ENCODE results near the gene LMF1. TPM values are rescaled to one million over a fixed set of nuclear protein-coding genes. Genes with fewer than 3 reads are reported as not detected.

LMF1 gene
- total RNA-seq, 1 donor from 2014 or later: 26.2 TPM

DNA sequence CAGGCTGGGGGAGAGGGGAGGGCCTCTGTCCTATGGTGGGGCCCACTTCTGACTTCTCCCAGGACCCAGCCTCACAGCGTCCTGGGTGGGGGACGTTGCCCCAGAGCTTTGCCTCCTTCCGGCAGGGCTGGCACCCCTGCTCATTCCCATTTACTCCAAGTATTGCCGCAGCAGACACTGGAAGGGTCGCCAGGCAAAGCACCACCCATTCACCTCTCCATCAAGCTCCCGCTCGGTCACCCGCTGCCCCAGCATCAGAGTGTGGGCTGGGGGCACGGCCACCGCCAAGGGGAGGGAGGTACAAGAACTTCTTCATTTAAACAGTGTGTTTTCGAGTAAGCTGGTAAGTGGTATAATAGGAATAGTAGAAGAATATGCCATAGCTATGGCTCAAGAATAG, 117.5 kb downstream of the LMF1 start:
- H3K27me3 Mint-ChIP-seq: no peaks in the 10 kb centered on the region
- no peak overlapping the region for H3K4me3 Mint-ChIP-seq (ENCODE audit: low read depth)
- H3K4me1 Mint-ChIP-seq (ENCODE audit: low read depth): no peaks in the 10 kb centered on the region
- peaks cover 16% of the 10 kb centered on the region for H3K9me3 Mint-ChIP-seq (ENCODE audit: low read depth)
- H3K27ac Mint-ChIP-seq: peak overlapping the region; percentile 42
- TF ChIP-seq CTCF (IDR thresholded peaks at IDR 0.05; ENCODE audit: unreplicated experiment): no peak
- H3K36me3 Mint-ChIP-seq (ENCODE audit: insufficient read depth): peaks cover 20% of the 10 kb centered on the region
- no peak for DNase-seq (ENCODE audit: low spot score, unreplicated experiment)

DNA sequence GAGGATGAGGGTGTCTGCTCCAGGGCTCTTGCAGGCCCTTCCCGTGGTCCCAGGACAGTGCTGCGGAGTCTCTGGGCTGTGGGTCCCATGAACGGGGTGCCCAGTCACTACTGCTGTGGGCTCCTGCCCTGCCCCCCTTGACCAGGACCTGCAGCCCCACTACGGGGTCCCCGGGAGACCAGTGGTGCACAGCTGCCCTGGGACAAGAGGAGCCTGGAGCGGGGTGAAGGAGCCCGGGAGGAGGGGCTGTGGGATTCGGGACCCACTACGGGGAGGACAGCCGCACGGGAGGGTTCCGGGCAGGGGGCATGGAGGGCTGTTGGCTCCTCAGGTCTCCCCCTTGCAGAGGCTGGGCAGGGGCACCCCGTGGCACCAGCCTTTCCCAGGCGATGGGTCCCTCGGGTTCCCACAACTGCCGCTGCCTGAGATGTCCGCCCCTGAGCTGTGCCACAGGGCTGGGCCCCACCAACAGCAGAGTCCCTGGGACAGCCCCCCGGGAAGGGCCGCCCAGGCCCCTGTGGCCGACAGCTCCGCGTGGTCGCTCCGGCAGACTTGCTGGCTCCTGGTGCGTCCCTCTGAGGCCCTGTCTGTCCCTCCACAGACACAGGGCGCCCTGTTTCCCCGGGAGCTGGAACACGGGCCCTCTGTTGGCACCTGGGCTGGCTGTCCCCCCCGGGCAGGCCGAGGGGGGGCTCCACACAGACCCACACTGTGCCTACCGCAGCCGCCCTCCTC, 118.2 kb downstream of the LMF1 start:
- DNase-seq (ENCODE audit: low spot score, unreplicated experiment): no peak
- Mint-ChIP-seq H3K4me1 (ENCODE audit: low read depth) (no peaks in the 10 kb centered on the region), H3K27me3 (no peaks in the 10 kb centered on the region), H3K27ac (no peak overlapping the region), H3K9me3 (ENCODE audit: low read depth) (peaks cover 16% of the 10 kb centered on the region), H3K36me3 (ENCODE audit: insufficient read depth) (peaks cover 20% of the 10 kb centered on the region), H3K4me3 (ENCODE audit: low read depth) (no peak overlapping the region)
- TF ChIP-seq CTCF (IDR thresholded peaks at IDR 0.05; ENCODE audit: unreplicated experiment): no peak

DNA sequence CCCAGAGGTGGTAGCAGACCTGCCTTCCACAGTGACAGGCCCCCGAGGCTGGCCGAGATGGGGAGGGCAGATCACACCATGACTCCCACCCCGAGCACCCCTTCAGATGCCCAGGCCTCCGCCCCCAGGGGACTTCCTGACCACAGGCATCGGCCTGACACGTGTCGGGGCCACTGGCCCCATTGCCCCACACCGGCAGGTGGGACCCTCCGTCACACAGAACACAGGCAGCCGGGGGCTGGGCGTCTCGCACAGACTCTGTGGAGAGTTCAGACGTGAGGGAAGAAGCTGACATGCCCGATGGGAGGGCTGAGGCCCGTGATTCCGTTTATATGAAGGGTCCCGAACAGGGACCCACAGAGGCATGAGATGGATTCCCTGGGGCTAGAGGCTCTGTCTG, 118.9 kb downstream of the LMF1 start:
- DNase-seq (ENCODE audit: low spot score, unreplicated experiment): no peak
- peaks cover 20% of the 10 kb centered on the region for H3K36me3 Mint-ChIP-seq (ENCODE audit: insufficient read depth)
- peaks cover 16% of the 10 kb centered on the region for H3K9me3 Mint-ChIP-seq (ENCODE audit: low read depth)
- no peaks in the 10 kb centered on the region for H3K27me3 Mint-ChIP-seq
- no peaks in the 10 kb centered on the region for H3K4me1 Mint-ChIP-seq (ENCODE audit: low read depth)
- H3K4me3 Mint-ChIP-seq (ENCODE audit: low read depth): no peak overlapping the region
- H3K27ac Mint-ChIP-seq: no peak overlapping the region
- TF ChIP-seq CTCF (IDR thresholded peaks at IDR 0.05; ENCODE audit: unreplicated experiment): no peak

GRCh38 chr16:851209-851810, 119.5 kb downstream of the LMF1 start:
- H3K4me1 Mint-ChIP-seq (ENCODE audit: low read depth): no peaks in the 10 kb centered on the region
- TF ChIP-seq CTCF (IDR thresholded peaks at IDR 0.05; ENCODE audit: unreplicated experiment): no peak
- no peak for DNase-seq (ENCODE audit: low spot score, unreplicated experiment)
- H3K27me3 Mint-ChIP-seq: no peaks in the 10 kb centered on the region
- no peak overlapping the region for H3K4me3 Mint-ChIP-seq (ENCODE audit: low read depth)
- H3K36me3 Mint-ChIP-seq (ENCODE audit: insufficient read depth): peaks cover 19% of the 10 kb centered on the region
- H3K9me3 Mint-ChIP-seq (ENCODE audit: low read depth): peaks cover 16% of the 10 kb centered on the region
- no peak overlapping the region for H3K27ac Mint-ChIP-seq

DNA sequence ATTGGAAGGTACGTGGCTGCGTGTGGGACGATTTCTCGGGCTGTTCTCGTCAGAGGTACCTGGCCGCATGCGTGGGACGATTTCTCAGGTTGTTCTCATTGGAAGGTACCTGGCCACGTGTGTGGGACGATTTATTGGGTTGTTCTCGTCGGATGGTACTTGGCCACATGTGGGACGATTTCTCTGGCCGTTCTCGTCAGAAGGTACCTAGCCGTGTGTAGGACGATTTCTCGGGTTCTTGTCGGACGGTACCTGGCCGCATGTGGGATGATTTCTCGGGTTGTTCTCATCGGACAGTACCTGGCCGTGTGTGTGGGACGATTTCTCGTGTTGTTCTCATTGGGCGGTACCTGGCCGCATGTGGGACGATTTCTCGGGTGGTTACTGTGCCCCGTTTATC, 120.1 kb downstream of the LMF1 start:
- Mint-ChIP-seq H3K36me3 (ENCODE audit: insufficient read depth) (peaks cover 20% of the 10 kb centered on the region), H3K27me3 (no peaks in the 10 kb centered on the region), H3K9me3 (ENCODE audit: low read depth) (peaks cover 19% of the 10 kb centered on the region), H3K4me1 (ENCODE audit: low read depth) (no peaks in the 10 kb centered on the region), H3K27ac (no peak overlapping the region), H3K4me3 (ENCODE audit: low read depth) (no peak overlapping the region)
- DNase-seq (ENCODE audit: low spot score, unreplicated experiment): no peak
- no peak for TF ChIP-seq CTCF (IDR thresholded peaks at IDR 0.05; ENCODE audit: unreplicated experiment)

Measured in progenitor cell of endocrine pancreas (in vitro differentiated cells).